COR-L47 (cell line): ENCODE data around the gene TUB.

Source experiments
- DNase-seq: peaks from one replicate; lab custom pipeline; 2025; lab: John Stamatoyannopoulos, UW

TUB gene

GRCh38 chr11:8069771-8070170 lies 11.2 kb upstream of the TUB start:
- no peak for DNase-seq

GRCh38 chr11:8070417-8071115 lies 10.4 kb upstream of the TUB start:
- peak; percentile 28 for DNase-seq

- peak; percentile 31 for DNase-seq
Observed at GRCh38 chr11:8071616-8072581, 9.1 kb upstream of the TUB start.

DNA sequence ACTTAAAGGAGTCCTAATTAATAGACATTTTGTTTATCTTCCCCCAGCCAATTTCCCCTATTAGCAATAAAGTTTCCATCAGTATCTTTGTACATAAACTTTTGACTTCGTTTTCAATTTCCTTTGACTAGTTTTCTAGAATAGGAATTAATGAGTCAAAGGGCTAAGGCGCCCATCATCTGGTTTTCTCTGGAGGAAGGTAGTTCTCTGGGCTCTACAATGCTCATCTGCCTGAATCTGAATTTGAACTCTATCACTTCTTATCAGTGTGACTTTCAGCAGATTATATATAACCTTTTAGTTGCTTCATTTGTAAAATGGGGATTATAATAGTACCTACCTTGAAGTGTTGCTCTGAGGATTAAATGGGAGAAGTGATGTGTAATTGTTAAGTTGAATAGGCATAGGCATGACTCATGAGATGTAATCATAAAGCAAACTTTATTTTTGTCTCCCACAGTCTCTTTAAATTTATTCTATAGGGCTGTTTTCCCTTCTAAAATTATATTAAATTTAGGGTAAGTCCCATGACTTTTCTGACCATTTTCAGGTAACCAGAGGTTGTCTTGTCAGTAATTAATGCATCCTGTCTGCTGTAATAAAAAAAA lies 5.8 kb upstream of the TUB start:
- DNase-seq: no peak

DNA sequence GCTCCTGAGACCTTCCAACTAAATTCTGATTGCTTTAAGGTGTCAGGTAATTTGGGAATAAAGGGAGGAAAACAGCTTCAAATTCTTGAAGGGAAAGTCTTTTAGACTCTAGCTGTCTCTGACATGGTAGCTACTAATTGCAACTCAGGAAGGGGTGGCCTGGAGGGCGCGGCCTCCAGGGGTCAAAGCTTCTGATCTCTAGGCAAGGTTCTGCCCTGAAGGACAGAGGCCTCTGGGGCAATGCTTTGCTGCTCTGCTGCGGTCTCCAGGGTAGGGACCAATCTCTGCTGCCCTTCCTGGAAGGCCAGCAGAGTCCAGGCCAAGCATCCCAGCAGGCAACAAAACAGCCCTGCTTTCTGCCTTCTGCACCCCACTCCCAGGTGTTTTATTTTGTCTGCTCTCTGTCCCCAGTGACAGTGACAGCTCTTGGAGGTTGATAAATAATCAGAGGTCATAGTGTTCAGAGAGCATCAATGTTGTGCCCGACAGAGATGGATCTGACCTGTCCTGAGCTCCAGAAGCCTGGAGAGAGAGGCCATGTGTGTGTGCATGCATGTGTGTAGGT lies 1.8 kb upstream of the TUB start:
- no peak for DNase-seq

DNA sequence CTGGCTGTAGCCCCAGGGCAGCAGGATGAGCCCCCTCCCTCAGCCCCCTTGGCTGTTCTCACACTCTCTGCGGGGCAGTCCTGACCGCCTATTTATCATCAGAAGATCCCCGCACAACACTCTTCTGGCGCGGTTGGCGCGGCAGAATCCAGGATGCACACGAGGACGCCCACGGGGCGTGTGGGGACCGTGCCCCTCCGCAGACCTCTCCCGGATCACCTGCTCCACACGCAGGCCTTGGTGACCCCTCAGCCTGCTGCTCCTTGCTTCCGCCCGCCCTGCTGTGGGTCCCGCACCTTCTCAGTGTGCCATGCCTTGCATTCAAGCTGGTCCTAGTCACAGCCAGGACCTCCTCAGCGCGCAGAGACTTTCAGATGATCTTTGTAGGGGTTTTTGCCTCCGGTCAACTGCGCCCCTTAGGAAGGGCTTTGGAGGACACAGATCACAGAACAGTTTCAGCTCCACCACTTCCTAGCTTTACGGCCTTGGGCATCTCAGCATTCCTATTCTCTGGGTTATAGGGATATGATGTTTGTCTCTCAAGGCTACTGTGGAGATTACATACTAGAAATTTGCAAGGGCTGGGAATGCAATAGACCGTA lies 841 bp upstream of the TUB start:
- no peak for DNase-seq

DNA sequence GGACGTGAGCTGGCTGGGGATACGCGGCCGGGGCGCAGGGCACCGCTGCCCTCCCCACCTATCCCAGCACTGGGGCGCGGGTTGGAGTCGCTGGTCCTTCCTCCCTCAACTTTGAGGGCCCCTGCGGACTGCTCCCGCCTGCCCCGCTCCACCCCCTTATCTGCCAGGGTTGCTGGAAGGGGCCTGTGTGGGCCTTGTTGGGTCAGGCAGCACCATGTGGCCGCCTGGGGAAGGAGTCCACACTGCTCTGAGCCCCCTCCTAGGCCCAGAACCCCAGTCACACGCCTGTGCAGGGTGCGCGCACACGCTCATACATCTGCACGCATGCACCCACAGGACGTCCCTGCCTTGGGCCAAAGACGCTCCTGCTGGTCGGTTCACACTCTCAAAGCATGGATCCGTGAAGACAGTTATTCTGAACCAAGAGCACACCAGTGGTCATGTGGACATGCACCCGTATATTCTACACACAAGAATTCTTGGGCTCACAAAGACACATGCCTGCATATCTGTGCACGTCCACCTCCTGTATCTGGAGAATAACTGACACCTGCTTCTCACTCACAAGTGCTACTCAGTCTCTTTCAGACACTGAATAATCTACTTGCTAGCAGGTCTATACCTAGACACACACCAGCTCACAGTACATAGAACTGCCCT lies 710 bp downstream of the TUB start:
- no peak for DNase-seq

- peak; percentile 79 for DNase-seq
Observed at GRCh38 chr11:8082391-8083087, 1.5 kb downstream of the TUB start.

DNA sequence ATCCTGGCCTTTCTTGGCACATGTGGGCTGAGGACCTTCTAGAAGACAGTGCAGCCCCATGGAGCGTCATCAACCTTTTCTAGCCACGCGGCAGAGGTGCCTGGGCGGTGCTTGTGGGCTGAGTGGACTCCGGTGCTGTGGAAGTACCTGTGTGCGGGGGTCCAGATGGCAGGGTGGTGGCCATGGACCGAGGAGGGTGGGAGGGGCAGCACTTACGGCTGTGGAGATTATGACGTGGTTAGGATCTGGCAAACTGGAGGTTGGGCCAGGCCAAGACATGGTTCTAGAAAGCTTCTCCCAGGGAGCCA lies 2.0 kb downstream of the TUB start:
- DNase-seq: no peak

- DNase-seq: no peak
Observed at GRCh38 chr11:8083871-8084281, 2.9 kb downstream of the TUB start.

DNA sequence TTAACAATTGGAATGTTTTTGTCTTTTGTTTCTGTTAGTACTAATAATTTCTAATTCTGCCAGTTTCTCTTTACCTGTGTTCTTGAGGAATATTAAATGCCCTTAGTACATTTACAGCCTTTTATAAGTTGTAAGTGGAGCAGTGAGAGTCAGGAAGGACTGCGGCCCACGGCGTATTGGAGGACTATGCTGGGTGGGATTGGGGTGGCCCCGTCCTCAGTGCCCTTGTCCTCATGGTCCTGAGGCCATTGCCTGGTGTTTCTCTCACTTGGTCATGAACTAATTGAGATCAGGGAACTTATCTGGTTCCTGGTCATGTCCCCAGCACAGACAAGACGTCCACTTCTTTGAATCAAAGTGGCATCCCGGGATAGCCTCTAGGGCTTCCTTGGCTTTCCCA lies 3.3 kb downstream of the TUB start:
- DNase-seq: no peak

DNA sequence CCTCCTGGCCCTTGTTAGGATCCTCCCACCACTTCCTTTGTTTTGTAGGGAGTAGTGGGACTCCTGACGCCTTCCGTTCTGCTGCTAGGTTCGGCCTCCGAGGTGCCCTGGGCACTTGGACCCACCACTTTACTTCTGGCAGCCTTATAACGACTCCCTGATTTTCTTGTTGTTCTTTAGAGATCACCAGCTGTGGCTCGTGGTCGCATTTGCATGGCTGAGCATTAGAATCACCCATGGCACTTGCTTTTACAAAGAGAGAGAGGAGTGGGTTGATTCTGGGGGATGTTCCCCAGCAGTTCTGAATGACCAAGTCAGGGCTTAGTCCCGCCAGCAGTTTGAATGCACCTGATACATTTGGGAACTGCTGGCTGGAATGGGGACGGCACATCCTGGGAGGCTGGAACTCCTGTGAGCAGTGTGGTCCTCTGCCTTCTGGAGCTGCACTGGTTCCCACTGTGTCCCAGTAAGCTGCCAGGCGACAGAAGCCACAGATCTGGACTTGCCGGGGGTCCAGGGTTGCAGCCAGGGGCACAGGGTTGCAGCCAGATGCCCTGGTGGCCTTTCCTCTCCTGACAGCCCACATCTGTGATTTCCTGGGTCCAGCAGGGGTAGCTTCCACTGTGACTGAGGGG lies 4.1 kb downstream of the TUB start:
- no peak for DNase-seq

DNA sequence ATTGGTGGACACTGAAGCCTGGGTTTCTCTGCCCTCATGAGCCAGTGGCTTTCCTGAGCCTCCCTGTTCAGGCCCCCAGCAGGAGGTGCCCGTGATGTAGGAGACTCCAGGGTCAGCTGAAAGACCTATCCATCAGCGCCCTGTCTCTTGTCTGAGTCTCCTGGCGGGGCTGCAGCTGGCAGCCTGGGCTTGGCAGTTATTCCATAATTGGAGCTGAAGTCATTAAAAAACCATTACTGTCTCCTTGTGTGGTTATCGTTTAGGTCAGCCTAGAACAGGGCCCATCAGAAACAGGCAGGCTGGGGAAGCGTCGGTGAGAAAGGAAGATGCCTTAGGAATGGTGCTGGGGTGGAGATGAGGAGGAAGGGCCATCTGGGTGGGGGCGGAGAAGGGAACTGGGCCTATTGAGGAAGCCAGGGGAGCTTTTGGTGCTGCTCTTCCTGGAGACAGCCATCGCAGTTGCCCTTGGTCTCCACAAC lies 5.0 kb downstream of the TUB start:
- DNase-seq: peak; percentile 88

DNA sequence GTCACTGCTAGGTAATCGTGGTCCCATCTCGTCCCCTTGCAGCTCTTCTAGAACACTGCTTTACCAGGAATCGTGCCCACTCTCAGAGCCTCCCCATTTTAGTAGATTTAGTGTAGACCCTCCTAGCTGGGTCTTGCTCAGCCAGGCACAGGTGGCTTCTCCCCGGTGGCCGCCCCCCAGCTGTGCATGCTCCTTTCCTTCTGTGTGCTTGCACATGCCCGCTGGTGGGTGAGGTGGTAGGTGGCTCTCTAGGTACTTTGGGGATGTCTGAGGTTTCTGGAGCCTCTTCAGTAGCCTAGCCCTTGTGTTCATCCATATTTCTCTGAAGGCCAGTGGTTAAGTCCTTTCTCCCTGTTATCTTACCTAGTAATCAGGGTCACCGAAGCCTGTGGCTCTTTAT lies 5.6 kb downstream of the TUB start:
- peak; percentile 29 for DNase-seq

DNA sequence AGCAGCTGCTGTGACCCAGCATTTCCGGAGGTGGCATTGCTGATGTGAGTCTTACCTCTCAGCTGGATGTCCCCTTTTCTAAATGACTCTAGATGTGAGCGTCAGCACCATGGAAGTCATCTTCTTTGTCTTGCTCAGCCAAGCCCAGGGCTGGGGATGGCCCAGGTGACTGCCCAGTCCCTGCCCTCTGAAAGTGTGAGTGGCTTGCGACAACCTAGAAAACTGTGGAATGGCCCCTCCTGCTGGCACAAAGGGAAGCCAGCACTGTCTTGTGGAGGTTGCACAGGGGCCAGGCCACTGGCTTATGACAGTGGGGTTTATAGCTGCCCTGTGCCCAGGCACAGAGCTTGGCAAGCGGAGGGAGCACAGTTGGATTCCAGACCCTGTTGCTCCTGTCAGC lies 6.2 kb downstream of the TUB start:
- no peak for DNase-seq

DNA sequence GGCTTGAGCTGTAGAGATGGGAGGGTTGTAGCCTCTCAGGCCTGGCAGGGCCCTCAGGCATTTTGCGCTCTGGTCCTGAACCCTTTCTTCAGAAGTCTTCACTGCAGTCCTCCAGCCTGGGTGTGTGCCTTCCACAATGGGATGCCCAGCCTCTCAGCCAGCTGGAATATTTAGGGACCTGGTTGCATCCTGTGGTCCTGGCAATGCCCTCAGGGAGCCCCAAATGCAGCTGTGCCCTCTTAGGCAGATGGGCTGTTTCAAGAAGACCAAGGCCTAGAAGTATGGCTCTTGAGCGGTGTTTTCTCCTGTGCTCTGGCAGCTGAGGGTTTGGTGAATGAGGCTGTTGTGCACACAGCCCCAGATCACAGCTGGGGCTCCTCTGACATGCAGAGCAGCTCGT lies 6.7 kb downstream of the TUB start:
- DNase-seq: no peak

DNA sequence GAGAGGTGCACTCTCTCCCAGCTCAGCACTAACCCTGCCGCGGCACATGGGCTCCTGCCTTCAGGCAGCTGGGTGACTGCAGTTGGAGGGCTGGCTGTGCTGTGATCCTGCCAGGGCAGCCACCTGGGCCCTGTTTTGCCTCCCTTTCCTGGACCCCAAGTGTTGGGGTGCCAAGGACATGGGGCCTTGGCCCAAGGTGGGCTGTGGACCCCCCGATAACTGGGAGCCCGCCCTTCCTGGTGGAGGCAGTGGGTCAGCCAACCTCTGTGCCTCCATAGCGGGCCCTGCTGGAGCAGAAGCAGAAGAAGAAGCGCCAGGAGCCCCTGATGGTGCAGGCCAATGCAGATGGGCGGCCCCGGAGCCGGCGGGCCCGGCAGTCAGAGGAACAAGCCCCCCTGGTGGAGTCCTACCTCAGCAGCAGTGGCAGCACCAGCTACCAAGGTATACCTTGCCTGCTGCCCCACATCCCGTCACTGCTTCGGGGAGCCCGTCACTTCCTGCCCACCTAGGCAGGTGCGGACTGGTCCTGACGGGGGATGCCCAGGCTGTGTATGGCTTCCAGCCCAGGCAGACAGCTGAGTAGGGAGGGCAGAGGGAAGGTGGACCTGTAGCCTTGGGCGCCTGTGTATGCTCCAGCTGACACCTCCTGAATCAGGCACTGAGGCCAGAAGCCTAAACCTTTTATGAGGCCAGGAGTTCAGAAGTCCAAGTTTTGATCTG lies 8.9 kb downstream of the TUB start:
- DNase-seq: no peak

DNA sequence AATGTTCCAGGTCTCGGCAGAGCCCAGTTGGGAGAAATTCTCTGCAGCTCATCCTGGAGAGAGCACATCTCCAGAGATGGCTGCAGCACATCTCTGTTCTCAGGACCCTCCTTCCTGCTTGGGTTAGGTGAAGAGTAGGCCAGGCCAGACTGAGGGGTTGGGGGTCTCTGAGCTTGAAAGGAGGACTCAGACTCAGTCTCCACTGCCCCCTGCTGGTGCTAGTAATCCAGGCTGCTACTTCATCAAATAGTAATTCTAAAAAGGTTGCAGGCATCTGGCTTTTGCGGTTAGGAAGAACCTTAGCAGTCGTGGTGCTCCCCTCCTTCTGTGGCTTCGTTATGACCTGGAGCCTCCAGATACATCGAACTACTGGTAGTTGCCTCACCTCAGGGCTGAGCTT lies 9.7 kb downstream of the TUB start:
- DNase-seq: peak; percentile 25

DNA sequence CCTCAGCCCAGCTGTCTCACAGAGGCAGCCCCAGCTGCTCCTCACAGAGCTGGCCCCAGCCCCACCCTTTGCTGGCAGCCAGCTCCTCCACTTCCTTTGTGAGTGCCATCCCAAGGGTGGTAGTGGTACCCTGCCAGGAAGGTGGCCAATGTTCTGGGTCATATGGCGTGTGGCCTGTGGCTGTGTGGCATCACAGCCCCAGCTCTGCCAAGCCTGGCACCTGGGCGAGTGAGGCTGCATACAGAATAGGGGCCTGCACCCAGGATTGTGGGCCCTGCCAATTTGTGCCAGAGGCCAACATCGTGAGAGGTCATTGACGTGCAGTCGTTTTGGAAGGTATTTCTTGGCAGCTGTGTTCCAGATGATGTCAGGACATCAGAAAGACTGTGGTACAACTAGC lies 10.7 kb downstream of the TUB start:
- DNase-seq: no peak
